Testis (tissue), 2 donors: ENCODE measurements around the gene NBEA.

Source experiments
- CTCF ChIP-seq, 3 experiments: fragments of 450-650 bp in 2 of 3; fragments of 200-600 bp in 1 of 3; sonication (generic) in 1 of 3; IDR thresholded peaks; one replicate each; pipeline ENCODE4 v1.5.1; 2016 to 2019; ENCODE audit warnings: antibody characterized with exemption in 3 of 3, mild to moderate bottlenecking in 2 of 3, moderate library complexity in 1 of 3
- POLR2A ChIP-seq: fragments of 450-650 bp; IDR thresholded peaks from one replicate; pipeline ENCODE4 v1.6.1; 2017; ENCODE audit warnings: antibody characterized with exemption, mild to moderate bottlenecking, moderate library complexity

DNA sequence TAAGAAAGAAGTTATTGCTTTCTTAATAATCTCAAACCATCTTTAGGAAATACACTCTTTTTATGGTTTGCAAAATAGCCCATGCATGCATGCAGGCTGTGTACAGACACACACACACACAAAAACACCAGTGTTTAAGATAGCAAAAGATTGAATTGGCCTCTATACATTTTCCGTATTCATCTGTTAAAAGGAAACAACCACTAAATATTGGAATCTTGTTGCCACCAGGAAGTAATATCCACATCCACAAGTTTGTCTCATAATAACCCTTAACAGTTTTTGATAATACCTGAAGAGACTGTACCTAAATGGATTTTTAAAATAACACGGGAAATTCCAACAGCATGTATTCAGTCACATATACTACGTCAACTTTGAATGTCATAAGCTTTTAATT is 541.7 kb downstream of the NBEA start:
- TF ChIP-seq CTCF (IDR thresholded peaks at IDR 0.05) (no peak), POLR2A (no peak)
